Measurements from ENCODE around the gene CAMSAP1.

- no peak for TF ChIP-seq ZNF274 (IDR thresholded peaks at IDR 0.05; ENCODE audit: low read depth, low read length)
- no peak for TF ChIP-seq SUZ12 (IDR thresholded peaks at IDR 0.05; ENCODE audit: extremely low read depth, insufficient read depth, insufficient read length)
Observed at GRCh38 chr9:135758870-135759269, 148.5 kb downstream of the CAMSAP1 start.
